DOHH2 (cell line): ENCODE measurements around the gene HDAC8.
"Not testable (repeated sequence)": the region's sequence is repeated elsewhere in the genome, so short reads cannot be mapped to it uniquely, and the experiment has no call there.

Experiments used
- H3F3A ChIP-seq: fragments of 200-600 bp; sonication (generic), shearing (Covaris generic); 2 replicates; pipeline ENCODE4 v1.6.0; 2016; ENCODE audit warnings: antibody characterized with exemption, mild to moderate bottlenecking; ENCODE audit not compliant: control insufficient read depth, insufficient read depth
- H3K27ac ChIP-seq: fragments of 200-600 bp; sonication (generic); 2 replicates; pipeline ENCODE4 v1.5.1; 2014; ENCODE audit warnings: low read depth, mild to moderate bottlenecking, low read length, moderate library complexity
- H3K27me3 ChIP-seq: fragments of 200-600 bp; sonication (generic); 2 replicates; pipeline ENCODE4 v1.6.1; 2014; ENCODE audit warnings: mild to moderate bottlenecking, low read length, mixed read lengths; ENCODE audit not compliant: control insufficient read depth
- H3K36me3 ChIP-seq: fragments of 200-600 bp; sonication (generic); 2 replicates; pipeline ENCODE4 v1.6.1; 2014; ENCODE audit warnings: mild to moderate bottlenecking, low read length, moderate library complexity, mixed read lengths; ENCODE audit not compliant: control insufficient read depth
- H3K4me1 ChIP-seq: fragments of 200-600 bp; sonication (generic); 2 replicates; pipeline ENCODE4 v1.6.1; 2014; ENCODE audit warnings: mild to moderate bottlenecking, low read length, mixed read lengths; ENCODE audit not compliant: control insufficient read depth
- H3K4me2 ChIP-seq: fragments of 200-600 bp; sonication (generic); 2 replicates; pipeline ENCODE4 v1.6.0; 2014; ENCODE audit warnings: mild to moderate bottlenecking, low read length, moderate library complexity
- H3K4me3 ChIP-seq: fragments of 200-600 bp; sonication (generic); 2 replicates; pipeline ENCODE4 v1.5.1; 2014; ENCODE audit warnings: mild to moderate bottlenecking, low read length, mixed read lengths
- H3K79me2 ChIP-seq: fragments of 200-600 bp; sonication (generic); 2 replicates; pipeline ENCODE4 v1.6.1; 2014; ENCODE audit warnings: mild to moderate bottlenecking, low read length, mixed read lengths; ENCODE audit not compliant: control insufficient read depth
- H3K9me2 ChIP-seq: fragments of 200-600 bp; sonication (generic); replicated peaks from 2 replicates; pipeline ENCODE4 v1.6.1; 2014; ENCODE audit warnings: mild to moderate bottlenecking, low read length, mixed read lengths; ENCODE audit not compliant: control insufficient read depth
- H3K9me3 ChIP-seq: fragments of 200-600 bp; sonication (generic); 2 replicates; pipeline ENCODE4 v1.6.1; 2014; ENCODE audit warnings: antibody characterized with exemption, low read length, mixed read lengths; ENCODE audit not compliant: control insufficient read depth, insufficient read depth
- H4K20me1 ChIP-seq: fragments of 200-600 bp; sonication (generic); 2 replicates; pipeline ENCODE4 v1.6.0; 2014; ENCODE audit warnings: low read depth, mild to moderate bottlenecking, antibody characterized with exemption, low read length, moderate library complexity; ENCODE audit not compliant: control insufficient read depth, insufficient read depth
- CTCF ChIP-seq: fragments of 200-600 bp; sonication (generic); IDR thresholded peaks from one replicate; pipeline ENCODE4 v1.5.1; 2014; ENCODE audit warnings: antibody characterized with exemption, mild to moderate bottlenecking, low read depth, low read length; ENCODE audit not compliant: poor library complexity, severe bottlenecking
- EZH2phosphoT487 ChIP-seq: fragments of 200-600 bp; sonication (generic); IDR thresholded peaks from 2 replicates; pipeline ENCODE4 v1.6.1; 2017; ENCODE audit warnings: borderline replicate concordance, mild to moderate bottlenecking, antibody characterized with exemption, low read length, moderate library complexity, mixed read lengths

HDAC8 gene

GRCh38 chrX:72409993-72410392, 162.7 kb downstream of the HDAC8 start:
- Histone ChIP-seq H3K4me2 (no peak overlapping the region), H3K4me3 (no peak overlapping the region), H3K9me2 (no peaks in the 10 kb centered on the region), H3K36me3 (no peaks in the 10 kb centered on the region), H3K4me1 (no peaks in the 10 kb centered on the region), H3K9me3 (no peaks in the 10 kb centered on the region), H3K79me2 (no peaks in the 10 kb centered on the region), H4K20me1 (no peaks in the 10 kb centered on the region), H3K27me3 (no peaks in the 10 kb centered on the region), H3K27ac (no peak overlapping the region), H3F3A (no peaks in the 10 kb centered on the region)
- TF ChIP-seq EZH2phosphoT487 (no peak), CTCF (no peak)

GRCh38 chrX:72408885-72409284, 163.8 kb downstream of the HDAC8 start:
- no peak overlapping the region for H3K27ac ChIP-seq
- no peaks in the 10 kb centered on the region for H4K20me1 ChIP-seq
- H3K27me3 ChIP-seq, result no peaks in the 10 kb centered on the region
- H3K4me3 ChIP-seq, result no peak overlapping the region
- H3K36me3 ChIP-seq, result no peaks in the 10 kb centered on the region
- H3K79me2 ChIP-seq, result no peaks in the 10 kb centered on the region
- no peak overlapping the region for H3K4me2 ChIP-seq
- no peaks in the 10 kb centered on the region for H3F3A ChIP-seq
- TF ChIP-seq CTCF (no peak), EZH2phosphoT487 (no peak)
- no peaks in the 10 kb centered on the region for H3K9me3 ChIP-seq
- H3K9me2 ChIP-seq, result no peaks in the 10 kb centered on the region
- H3K4me1 ChIP-seq, result no peaks in the 10 kb centered on the region

GRCh38 chrX:72405136-72405535, 167.5 kb downstream of the HDAC8 start:
- H3K4me1 ChIP-seq, H3K27ac ChIP-seq, H3K9me3 ChIP-seq, H3K36me3 ChIP-seq, H4K20me1 ChIP-seq, H3K4me3 ChIP-seq, H3K79me2 ChIP-seq, H3K4me2 ChIP-seq, H3K9me2 ChIP-seq, H3F3A ChIP-seq, H3K27me3 ChIP-seq: not testable (repeated sequence)

GRCh38 chrX:72402614-72403013, 170.0 kb downstream of the HDAC8 start:
- no peaks in the 10 kb centered on the region for H3K27me3 ChIP-seq
- no peak overlapping the region for H3K27ac ChIP-seq
- no peak overlapping the region for H3K4me2 ChIP-seq
- H3K4me3 ChIP-seq, result no peak overlapping the region
- no peaks in the 10 kb centered on the region for H3K79me2 ChIP-seq
- H4K20me1 ChIP-seq, result no peaks in the 10 kb centered on the region
- no peaks in the 10 kb centered on the region for H3K4me1 ChIP-seq
- no peaks in the 10 kb centered on the region for H3F3A ChIP-seq
- TF ChIP-seq CTCF (no peak), EZH2phosphoT487 (no peak)
- no peaks in the 10 kb centered on the region for H3K9me2 ChIP-seq
- no peaks in the 10 kb centered on the region for H3K36me3 ChIP-seq
- H3K9me3 ChIP-seq, result no peaks in the 10 kb centered on the region
